ENCODE measurements around the gene SPO11. TPM values are rescaled to one million over a fixed set of nuclear protein-coding genes. Genes with fewer than 3 reads are reported as not detected.

SPO11 gene, protein sequence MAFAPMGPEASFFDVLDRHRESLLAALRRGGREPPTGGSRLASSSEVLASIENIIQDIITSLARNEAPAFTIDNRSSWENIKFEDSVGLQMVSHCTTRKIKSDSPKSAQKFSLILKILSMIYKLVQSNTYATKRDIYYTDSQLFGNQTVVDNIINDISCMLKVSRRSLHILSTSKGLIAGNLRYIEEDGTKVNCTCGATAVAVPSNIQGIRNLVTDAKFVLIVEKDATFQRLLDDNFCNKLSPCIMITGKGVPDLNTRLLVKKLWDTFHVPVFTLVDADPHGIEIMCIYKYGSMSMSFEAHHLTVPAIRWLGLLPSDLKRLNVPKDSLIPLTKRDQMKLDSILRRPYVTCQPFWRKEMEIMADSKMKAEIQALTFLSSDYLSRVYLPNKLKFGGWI
- total RNA-seq, result not detected

DNA sequence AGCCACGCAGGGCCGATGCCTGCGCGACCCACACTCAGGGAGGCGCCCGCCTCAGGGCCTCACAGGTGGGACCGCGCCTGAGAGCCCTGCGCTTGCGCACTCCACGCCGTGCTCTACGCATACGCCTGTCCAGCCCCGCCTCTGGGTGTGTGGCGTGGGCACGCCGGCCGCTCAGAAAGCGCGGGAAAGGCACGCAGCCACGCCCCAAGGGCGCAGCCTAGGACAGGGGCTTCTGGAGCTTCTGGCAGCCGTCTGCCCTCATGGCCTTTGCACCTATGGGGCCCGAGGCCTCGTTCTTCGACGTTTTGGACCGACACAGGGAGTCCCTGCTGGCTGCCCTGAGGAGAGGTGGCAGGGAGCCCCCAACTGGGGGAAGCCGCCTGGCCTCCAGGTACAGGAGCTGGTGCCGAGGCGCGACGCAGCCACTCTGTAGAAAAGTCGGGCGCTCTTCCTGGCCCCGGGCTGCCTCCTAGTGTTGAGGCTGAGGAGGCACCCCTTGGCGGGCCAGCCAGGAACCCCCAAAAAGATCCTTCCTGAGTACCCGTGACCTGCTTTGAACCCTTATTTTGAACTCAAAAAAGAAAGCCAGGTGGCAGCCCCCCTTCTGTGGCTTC, at the start of gene SPO11:
Gene SPO11 (plus strand): TSS at position 196 of the 614 bp plus-strand sequence. CDS start 65 bp downstream, at position 261.
- Histone ChIP-seq H3K36me3 (ENCODE audit: control insufficient read depth in 3 of 3, insufficient read depth in 3 of 3, low read length in 3 of 3) (no peaks in the 10 kb centered on the region), H3K27ac (ENCODE audit: low read depth, low read length) (no peak within 1 kb of the TSS), H3K9ac (ENCODE audit: low read depth in 1 of 3, low read length in 3 of 3) (no peak within 1 kb of the TSS), H3K4me1 (ENCODE audit: control insufficient read depth in 3 of 3, insufficient read depth in 3 of 3, low read length in 3 of 3) (no peaks in the 10 kb centered on the region), H3K9me3 (ENCODE audit: control insufficient read depth in 3 of 3, low read length in 3 of 3) (no peaks in the 10 kb centered on the region), H3K27me3 (ENCODE audit: control insufficient read depth in 3 of 3, insufficient read depth in 3 of 3, low read length in 3 of 3) (peaks cover 6 to 19% (median 13%) of the 10 kb centered on the region in 3 donors), H3K4me3 (ENCODE audit: low read length in 3 of 3) (no peak within 1 kb of the TSS)

DNA sequence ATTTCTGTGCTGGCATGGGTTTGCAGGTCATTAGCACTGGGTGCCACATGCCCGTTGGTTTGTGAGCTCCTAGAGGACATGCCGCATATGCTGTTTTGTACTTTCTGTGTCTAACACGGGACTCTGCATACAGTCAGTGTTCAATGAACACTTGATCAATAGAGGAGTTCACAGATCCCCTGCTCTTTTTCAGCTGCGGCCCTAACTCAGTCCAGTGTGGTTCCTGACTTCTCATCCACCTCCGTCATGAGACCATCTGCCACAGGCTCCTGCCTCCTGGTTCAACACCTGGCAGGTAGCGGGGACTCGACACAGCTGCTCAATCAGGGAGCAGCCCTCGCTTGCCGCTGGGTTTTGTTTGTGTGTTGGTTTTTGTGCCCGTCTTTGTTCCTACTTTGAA, 49.4 kb upstream of the SPO11 start:
- Histone ChIP-seq H3K4me1 (ENCODE audit: control insufficient read depth in 3 of 3, insufficient read depth in 3 of 3, low read length in 3 of 3) (no peaks in the 10 kb centered on the region), H3K9ac (ENCODE audit: low read depth in 1 of 3, low read length in 3 of 3) (no peak overlapping the region), H3K4me3 (ENCODE audit: low read length in 3 of 3) (no peak overlapping the region), H3K27ac (ENCODE audit: low read depth, low read length) (no peak overlapping the region), H3K9me3 (ENCODE audit: control insufficient read depth in 3 of 3, low read length in 3 of 3) (no peaks in the 10 kb centered on the region), H3K27me3 (ENCODE audit: control insufficient read depth in 3 of 3, insufficient read depth in 3 of 3, low read length in 3 of 3) (peaks cover 24 to 40% (median 30%) of the 10 kb centered on the region in 3 donors), H3K36me3 (ENCODE audit: control insufficient read depth in 3 of 3, insufficient read depth in 3 of 3, low read length in 3 of 3) (no peaks in the 10 kb centered on the region)

DNA sequence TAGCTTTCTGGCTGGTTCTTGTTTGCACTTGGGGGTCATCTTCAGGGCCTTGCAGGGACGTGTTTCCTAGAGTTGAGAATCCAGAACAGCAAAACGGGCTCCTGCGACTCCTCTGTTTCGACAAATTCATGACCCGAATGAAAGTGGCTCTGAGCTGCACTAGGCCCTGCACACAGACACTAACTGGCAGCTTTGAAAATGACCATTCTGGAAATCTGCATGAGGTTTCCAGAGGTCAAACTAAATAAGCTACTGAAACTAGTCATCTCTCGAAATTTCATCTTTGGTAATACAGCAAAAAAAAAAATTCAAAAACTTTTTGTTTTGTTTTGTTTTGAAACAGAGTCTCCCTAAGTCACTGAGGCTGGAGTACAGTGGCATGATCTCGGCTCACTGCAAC, 47.7 kb upstream of the SPO11 start:
- Histone ChIP-seq H3K9ac (ENCODE audit: low read depth in 1 of 3, low read length in 3 of 3) (no peak overlapping the region), H3K27ac (ENCODE audit: low read depth, low read length) (no peak overlapping the region), H3K9me3 (ENCODE audit: control insufficient read depth in 3 of 3, low read length in 3 of 3) (no peaks in the 10 kb centered on the region), H3K4me1 (ENCODE audit: control insufficient read depth in 3 of 3, insufficient read depth in 3 of 3, low read length in 3 of 3) (no peaks in the 10 kb centered on the region), H3K4me3 (ENCODE audit: low read length in 3 of 3) (no peak overlapping the region), H3K27me3 (ENCODE audit: control insufficient read depth in 3 of 3, insufficient read depth in 3 of 3, low read length in 3 of 3) (peaks cover 24 to 43% (median 31%) of the 10 kb centered on the region in 3 donors), H3K36me3 (ENCODE audit: control insufficient read depth in 3 of 3, insufficient read depth in 3 of 3, low read length in 3 of 3) (no peaks in the 10 kb centered on the region)

DNA sequence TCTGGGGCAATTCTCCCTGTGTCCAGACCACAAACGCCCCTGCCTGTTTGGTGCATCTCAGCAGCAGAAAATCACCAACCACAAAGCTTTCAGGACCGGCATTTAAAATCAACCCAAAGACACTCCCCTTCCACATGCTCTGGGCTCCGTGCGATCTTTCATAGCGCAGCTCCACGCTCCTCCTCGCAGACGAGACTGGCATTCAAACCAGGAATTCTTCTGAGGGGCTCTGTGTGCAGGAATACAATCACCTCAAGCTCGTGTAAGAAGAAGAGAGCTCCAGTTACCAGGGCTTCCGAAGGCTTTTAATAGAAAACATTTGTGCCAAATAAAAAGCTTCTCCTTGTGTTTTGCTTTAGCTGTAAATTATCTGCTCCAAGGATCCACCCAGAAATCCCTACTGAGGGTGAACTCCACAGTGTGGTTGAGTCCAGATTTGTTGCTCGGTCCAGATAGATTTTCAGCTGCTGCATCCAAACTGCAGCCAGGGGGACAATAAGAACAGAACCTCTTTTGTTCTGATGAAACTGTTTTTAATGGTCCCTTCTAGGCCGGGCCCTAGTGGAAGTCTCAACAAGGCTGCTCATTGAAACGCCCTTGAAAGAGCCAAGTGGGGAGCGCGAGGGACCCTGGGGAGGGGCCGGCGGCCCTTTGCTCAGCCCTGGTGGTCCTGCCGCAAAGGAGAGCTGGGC, 46.8 kb upstream of the SPO11 start:
- Histone ChIP-seq H3K9ac (ENCODE audit: low read depth in 1 of 3, low read length in 3 of 3) (no peak overlapping the region), H3K4me3 (ENCODE audit: low read length in 3 of 3) (no peak overlapping the region), H3K36me3 (ENCODE audit: control insufficient read depth in 3 of 3, insufficient read depth in 3 of 3, low read length in 3 of 3) (no peaks in the 10 kb centered on the region), H3K4me1 (ENCODE audit: control insufficient read depth in 3 of 3, insufficient read depth in 3 of 3, low read length in 3 of 3) (no peaks in the 10 kb centered on the region), H3K27ac (ENCODE audit: low read depth, low read length) (no peak overlapping the region), H3K9me3 (ENCODE audit: control insufficient read depth in 3 of 3, low read length in 3 of 3) (no peaks in the 10 kb centered on the region), H3K27me3 (ENCODE audit: control insufficient read depth in 3 of 3, insufficient read depth in 3 of 3, low read length in 3 of 3) (peaks cover 30 to 46% (median 37%) of the 10 kb centered on the region in 3 donors)

DNA sequence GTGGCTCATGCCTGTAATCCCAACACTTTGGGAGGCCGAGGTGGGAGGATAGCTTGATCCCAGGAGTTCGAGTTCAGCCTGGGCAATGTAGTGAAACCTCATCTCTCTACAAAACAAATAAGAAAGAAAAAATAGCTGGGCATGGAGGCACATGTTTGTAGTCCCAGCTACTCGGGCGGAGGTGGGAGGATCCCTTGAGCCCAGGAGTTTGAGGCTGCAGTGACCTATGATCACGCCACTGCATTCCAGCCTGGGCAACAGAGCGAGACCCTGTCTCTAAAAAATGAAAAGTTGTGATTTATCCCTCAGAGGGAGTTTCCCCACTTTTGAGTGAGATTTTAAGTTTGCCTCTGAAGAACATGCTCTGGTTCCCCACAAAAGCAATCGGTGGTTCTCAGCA, 45.7 kb upstream of the SPO11 start:
- H3K4me1 ChIP-seq (ENCODE audit: control insufficient read depth in 3 of 3, insufficient read depth in 3 of 3, low read length in 3 of 3), result peaks cover 0 to 3% (median 0%) of the 10 kb centered on the region in 3 donors
- no peaks in the 10 kb centered on the region for H3K9me3 ChIP-seq (ENCODE audit: control insufficient read depth in 3 of 3, low read length in 3 of 3)
- no peaks in the 10 kb centered on the region for H3K36me3 ChIP-seq (ENCODE audit: control insufficient read depth in 3 of 3, insufficient read depth in 3 of 3, low read length in 3 of 3)
- H3K4me3 ChIP-seq (ENCODE audit: low read length in 3 of 3), result no peak overlapping the region
- H3K9ac ChIP-seq (ENCODE audit: low read depth in 1 of 3, low read length in 3 of 3), result no peak overlapping the region
- peaks cover 39 to 54% (median 47%) of the 10 kb centered on the region in 3 donors for H3K27me3 ChIP-seq (ENCODE audit: control insufficient read depth in 3 of 3, insufficient read depth in 3 of 3, low read length in 3 of 3)
- H3K27ac ChIP-seq (ENCODE audit: low read depth, low read length), result no peak overlapping the region

DNA sequence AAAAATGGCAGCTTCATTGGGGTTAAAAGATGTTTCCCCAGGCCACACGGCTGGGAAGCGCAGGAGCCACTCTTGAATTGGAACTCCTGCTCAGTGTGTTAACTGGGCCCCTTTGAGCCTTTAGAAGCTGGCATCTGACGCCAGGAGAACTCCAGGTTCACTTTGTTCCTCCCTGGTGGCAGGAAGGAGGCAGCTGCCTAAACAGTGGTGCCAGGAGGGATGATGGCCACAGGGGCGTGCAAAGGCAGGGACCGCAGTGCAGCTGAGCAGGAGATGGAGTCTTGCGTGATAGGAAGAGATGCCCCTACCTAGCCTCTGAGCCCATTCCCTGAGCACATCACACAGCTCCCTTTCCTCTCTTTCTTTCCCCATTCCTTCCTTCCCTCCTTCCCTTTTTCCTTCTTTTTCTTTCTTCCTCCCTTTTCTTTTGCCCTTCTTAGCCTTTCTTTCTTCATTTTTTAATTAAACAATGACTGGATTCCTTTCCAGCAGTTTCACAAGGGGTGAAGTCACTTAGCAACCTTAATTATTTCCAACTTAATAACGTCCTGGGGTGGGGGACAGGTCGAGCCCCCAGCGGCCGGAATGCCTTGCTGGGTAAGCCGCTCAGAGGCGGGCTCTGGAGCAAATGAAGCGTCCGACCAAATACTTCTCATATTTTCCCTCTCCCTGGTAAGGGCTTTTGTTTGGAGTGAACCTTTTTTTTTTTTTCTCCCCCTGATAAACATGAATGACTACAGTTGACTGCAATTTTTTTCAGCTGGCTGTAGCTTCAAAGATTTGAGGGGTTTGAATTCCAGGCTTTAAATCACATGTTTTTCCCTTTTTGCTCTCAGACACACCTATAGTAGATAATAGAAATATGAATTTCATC, 42.4 kb upstream of the SPO11 start:
- Histone ChIP-seq H3K27ac (ENCODE audit: low read depth, low read length) (no peak overlapping the region), H3K9ac (ENCODE audit: low read depth in 1 of 3, low read length in 3 of 3) (no peak overlapping the region), H3K36me3 (ENCODE audit: control insufficient read depth in 3 of 3, insufficient read depth in 3 of 3, low read length in 3 of 3) (no peaks in the 10 kb centered on the region), H3K9me3 (ENCODE audit: control insufficient read depth in 3 of 3, low read length in 3 of 3) (no peaks in the 10 kb centered on the region), H3K4me1 (ENCODE audit: control insufficient read depth in 3 of 3, insufficient read depth in 3 of 3, low read length in 3 of 3) (peaks cover 0 to 3% (median 0%) of the 10 kb centered on the region in 3 donors), H3K27me3 (ENCODE audit: control insufficient read depth in 3 of 3, insufficient read depth in 3 of 3, low read length in 3 of 3) (peaks cover 53 to 66% (median 62%) of the 10 kb centered on the region in 3 donors), H3K4me3 (ENCODE audit: low read length in 3 of 3) (no peak overlapping the region)

DNA sequence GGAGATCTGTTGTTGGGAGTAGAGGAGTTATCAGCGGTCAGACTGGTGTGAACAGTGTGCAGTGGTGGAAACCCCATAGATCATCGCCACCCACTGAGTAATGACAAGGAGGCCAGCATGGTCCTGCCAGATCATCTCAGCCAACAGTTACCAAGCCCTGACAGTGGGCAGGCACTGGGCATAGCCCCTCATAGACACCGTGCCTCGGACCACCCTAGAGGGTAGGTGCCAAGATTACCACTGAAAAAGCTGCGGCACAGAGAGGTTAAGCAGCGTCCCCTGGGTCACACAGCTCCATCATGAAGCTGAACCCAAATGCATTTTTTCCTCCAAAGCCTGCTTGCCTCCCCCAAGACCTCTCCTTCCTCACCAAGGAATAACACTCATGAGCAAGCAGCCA, 41.7 kb upstream of the SPO11 start:
- Histone ChIP-seq H3K4me1 (ENCODE audit: control insufficient read depth in 3 of 3, insufficient read depth in 3 of 3, low read length in 3 of 3) (peaks cover 0 to 3% (median 0%) of the 10 kb centered on the region in 3 donors), H3K27ac (ENCODE audit: low read depth, low read length) (no peak overlapping the region), H3K9ac (ENCODE audit: low read depth in 1 of 3, low read length in 3 of 3) (no peak overlapping the region), H3K27me3 (ENCODE audit: control insufficient read depth in 3 of 3, insufficient read depth in 3 of 3, low read length in 3 of 3) (peaks cover 55 to 73% (median 67%) of the 10 kb centered on the region in 3 donors), H3K4me3 (ENCODE audit: low read length in 3 of 3) (no peak overlapping the region), H3K9me3 (ENCODE audit: control insufficient read depth in 3 of 3, low read length in 3 of 3) (no peaks in the 10 kb centered on the region), H3K36me3 (ENCODE audit: control insufficient read depth in 3 of 3, insufficient read depth in 3 of 3, low read length in 3 of 3) (no peaks in the 10 kb centered on the region)

DNA sequence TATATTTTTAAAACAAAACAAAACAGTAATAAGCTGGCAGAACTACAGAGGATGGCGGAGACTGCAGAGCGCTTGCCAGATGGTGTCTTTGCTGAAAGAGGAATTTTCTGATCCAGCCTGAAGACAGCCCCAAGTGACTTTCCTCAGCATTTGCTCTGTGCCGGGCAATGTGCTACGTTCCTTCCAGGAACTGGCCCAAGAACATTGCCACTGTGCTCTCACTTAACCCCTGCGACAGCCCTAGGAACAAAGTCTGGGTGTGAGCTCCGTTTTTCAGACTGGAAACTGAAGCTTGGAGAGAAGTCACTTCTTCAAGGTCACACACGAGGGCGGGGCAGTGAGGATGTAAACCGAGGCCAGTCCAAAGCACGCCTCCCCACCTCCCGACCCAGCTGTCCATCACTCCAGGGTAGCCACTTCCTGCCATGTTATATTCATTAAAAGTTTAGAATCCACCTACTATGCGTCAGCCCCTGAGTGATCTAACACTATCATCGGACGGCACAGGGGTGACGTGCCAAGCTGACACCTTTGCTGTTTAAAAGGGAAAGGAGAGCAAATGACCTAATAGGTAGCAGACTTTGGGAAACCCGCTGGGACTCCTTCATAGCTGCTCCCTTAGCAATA, 40.8 kb upstream of the SPO11 start:
- no peak overlapping the region for H3K27ac ChIP-seq (ENCODE audit: low read depth, low read length)
- no peaks in the 10 kb centered on the region for H3K36me3 ChIP-seq (ENCODE audit: control insufficient read depth in 3 of 3, insufficient read depth in 3 of 3, low read length in 3 of 3)
- no peak overlapping the region for H3K4me3 ChIP-seq (ENCODE audit: low read length in 3 of 3)
- peaks cover 53 to 77% (median 62%) of the 10 kb centered on the region in 3 donors for H3K27me3 ChIP-seq (ENCODE audit: control insufficient read depth in 3 of 3, insufficient read depth in 3 of 3, low read length in 3 of 3)
- H3K4me1 ChIP-seq (ENCODE audit: control insufficient read depth in 3 of 3, insufficient read depth in 3 of 3, low read length in 3 of 3), result peaks cover 0 to 3% (median 0%) of the 10 kb centered on the region in 3 donors
- H3K9ac ChIP-seq (ENCODE audit: low read depth in 1 of 3, low read length in 3 of 3), result no peak overlapping the region
- H3K9me3 ChIP-seq (ENCODE audit: control insufficient read depth in 3 of 3, low read length in 3 of 3), result no peaks in the 10 kb centered on the region
